PC-3 (cell line): ENCODE measurements around the gene PAPPA. TPM values are rescaled to one million over a fixed set of nuclear protein-coding genes. Genes with fewer than 3 reads are reported as not detected.

Source experiments
- ATAC-seq: fragments of 200-7000 bp; cut with Tn5 transposase; 2 replicates; pipeline ENCODE4 v1.9.1; 2020; ENCODE audit warnings: mild to moderate bottlenecking, moderate library complexity
- BruUV-seq: library from RNA; stranded (reverse); fragments of 400-500 nt; replicated peaks from 2 replicates; lab custom pipeline; 2021; lab: Mats Ljungman, UMichigan
- CTCF ChIA-PET: fragments of 300-600 bp; sonication (Branson Sonifier 250); formaldehyde crosslinking; loops from one replicate; lab custom pipeline; 2022; ENCODE audit warnings: antibody characterized with exemption; lab: Charles Lee
- POLR2A ChIA-PET: fragments of 300-600 bp; sonication (Branson Sonifier 250); formaldehyde crosslinking; loops from one replicate; lab custom pipeline; 2022; ENCODE audit warnings: antibody characterized with exemption; ENCODE audit not compliant: unreplicated experiment; lab: Charles Lee
- DNase-seq: peaks from one replicate; pipeline ENCODE4 v3.0.0-alpha.2; 2015
- H2AFZ ChIP-seq: fragments of 300-600 bp; sonication (generic); 2 replicates; pipeline ENCODE4 v1.6.0; 2016; ENCODE audit warnings: antibody characterized with exemption, low read length
- H3F3A ChIP-seq: fragments of 300-600 bp; sonication (generic); one replicate; pipeline ENCODE4 v1.6.0; 2017; ENCODE audit warnings: antibody characterized with exemption, low read length, control low read depth, mild to moderate bottlenecking; ENCODE audit not compliant: unreplicated experiment
- H3K27ac ChIP-seq: fragments of 300-600 bp; sonication (generic); 2 replicates; pipeline ENCODE4 v1.5.1; 2016; ENCODE audit warnings: mild to moderate bottlenecking, low read length
- H3K27me3 ChIP-seq: fragments of 300-600 bp; sonication (generic); 2 replicates; pipeline ENCODE4 v1.6.1; 2016; ENCODE audit warnings: low read length, mixed read lengths
- H3K36me3 ChIP-seq: fragments of 300-600 bp; sonication (generic); 2 replicates; pipeline ENCODE4 v1.6.1; 2016; ENCODE audit warnings: low read depth, mixed run types, low read length, mixed read lengths
- H3K4me1 ChIP-seq: fragments of 300-600 bp; sonication (generic); 2 replicates; pipeline ENCODE4 v1.5.1; 2016; ENCODE audit warnings: low read length; ENCODE audit not compliant: insufficient read depth
- H3K4me2 ChIP-seq: fragments of 300-600 bp; sonication (generic); 2 replicates; pipeline ENCODE4 v1.6.0; 2016; ENCODE audit warnings: low read length
- H3K4me3 ChIP-seq: fragments of 300-600 bp; sonication (generic); 2 replicates; pipeline ENCODE4 v1.5.1; 2016; ENCODE audit warnings: mild to moderate bottlenecking, low read length, mixed read lengths
- H3K79me2 ChIP-seq: fragments of 300-600 bp; sonication (generic); 2 replicates; pipeline ENCODE4 v1.6.1; 2017; ENCODE audit warnings: low read length, mixed read lengths
- H3K9ac ChIP-seq: fragments of 300-600 bp; sonication (generic); 2 replicates; pipeline ENCODE4 v1.6.0; 2016; ENCODE audit warnings: mild to moderate bottlenecking, low read length
- H3K9me2 ChIP-seq: fragments of 300-600 bp; sonication (generic); replicated peaks from 2 replicates; pipeline ENCODE4 v1.6.1; 2016; ENCODE audit warnings: mixed run types, low read length, mixed read lengths
- H3K9me3 ChIP-seq: fragments of 300-600 bp; sonication (generic); 2 replicates; pipeline ENCODE4 v1.6.1; 2016; ENCODE audit warnings: low read length, mixed read lengths
- H4K20me1 ChIP-seq: fragments of 300-600 bp; sonication (generic); 2 replicates; pipeline ENCODE4 v1.6.1; 2016; ENCODE audit warnings: low read length, mixed read lengths
- EZH2 ChIP-seq: fragments of 300-600 bp; sonication (generic); IDR thresholded peaks from one replicate; pipeline ENCODE4 v1.6.1; 2017; ENCODE audit warnings: antibody characterized with exemption, mild to moderate bottlenecking, low read length; ENCODE audit not compliant: unreplicated experiment
- EZH2phosphoT487 ChIP-seq: fragments of 300-600 bp; sonication (generic); IDR thresholded peaks from 2 replicates; pipeline ENCODE4 v1.6.1; 2018; ENCODE audit warnings: mild to moderate bottlenecking, antibody characterized with exemption, low read length, borderline replicate concordance
- intact Hi-C: fragments of 100-400 bp; cut with micrococcal nuclease; formaldehyde crosslinking; loops from 2 replicates; pipeline ENCODE4 v1.9.0; 2023
- total RNA-seq: library from RNA; depleted of rRNA; stranded (reverse); fragments of >200 nt; gene quantifications from 2 replicates; pipeline ENCODE4 v1.2.3, GENCODE V29; 2014
- TF ChIP-seq, protein P1 (sequence below): fragments of 300-600 bp; sonication (generic); conservative IDR thresholded peaks from 2 replicates; pipeline ENCODE4 v1.5.1; 2017; ENCODE audit warnings: antibody characterized with exemption, low read depth, mild to moderate bottlenecking, low read length

PAPPA gene
- total RNA-seq, 1 experiment from 2014 or later = not detected

DNA sequence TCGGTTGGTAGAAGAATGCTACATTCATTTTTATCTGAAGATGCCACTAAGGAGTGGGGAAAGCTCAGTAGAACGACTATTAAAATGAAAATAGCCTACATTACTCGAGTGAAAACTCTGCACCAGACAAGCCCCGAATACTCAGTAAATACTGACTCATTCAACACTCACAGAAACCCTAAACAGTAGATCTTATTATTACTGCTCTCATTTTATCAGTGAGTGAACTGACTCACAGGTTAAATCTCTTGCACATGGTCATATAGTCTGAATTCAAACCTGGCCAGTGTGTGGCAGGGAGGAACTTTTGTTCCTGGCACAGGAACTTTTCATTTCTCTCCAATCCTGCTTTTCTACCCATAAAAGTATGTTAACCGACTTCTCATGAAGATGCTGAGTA lies 9.6 kb upstream of the PAPPA start:
- H3K4me2 ChIP-seq = peak overlapping the region; percentile 80
- no peaks in the 10 kb centered on the region for H3K36me3 ChIP-seq
- H3K9me3 ChIP-seq = no peaks in the 10 kb centered on the region
- CTCF ChIA-PET = no interaction called here
- DNase-seq (peak; percentile 82), ATAC-seq (peak; percentile 96)
- no peaks in the 10 kb centered on the region for H3K9me2 ChIP-seq
- H3K4me1 ChIP-seq = peaks cover 29% of the 10 kb centered on the region
- POLR2A ChIA-PET = no interaction called here
- intact Hi-C loops = loop anchor here (5.0 kb wide), 1 partner anchor 147 kb away; no protein-coding TSS in a partner anchor
- H4K20me1 ChIP-seq = no peaks in the 10 kb centered on the region
- no TSS peak for BruUV-seq
- H3F3A ChIP-seq = peaks cover 4% of the 10 kb centered on the region
- H3K27me3 ChIP-seq = no peaks in the 10 kb centered on the region
- no peaks in the 10 kb centered on the region for H3K79me2 ChIP-seq
- peak overlapping the region; percentile 57 for H3K9ac ChIP-seq
- no peak for TF ChIP-seq EZH2phosphoT487
- TF ChIP-seq EZH2 = no peak
- TF ChIP-seq, protein P1, sequence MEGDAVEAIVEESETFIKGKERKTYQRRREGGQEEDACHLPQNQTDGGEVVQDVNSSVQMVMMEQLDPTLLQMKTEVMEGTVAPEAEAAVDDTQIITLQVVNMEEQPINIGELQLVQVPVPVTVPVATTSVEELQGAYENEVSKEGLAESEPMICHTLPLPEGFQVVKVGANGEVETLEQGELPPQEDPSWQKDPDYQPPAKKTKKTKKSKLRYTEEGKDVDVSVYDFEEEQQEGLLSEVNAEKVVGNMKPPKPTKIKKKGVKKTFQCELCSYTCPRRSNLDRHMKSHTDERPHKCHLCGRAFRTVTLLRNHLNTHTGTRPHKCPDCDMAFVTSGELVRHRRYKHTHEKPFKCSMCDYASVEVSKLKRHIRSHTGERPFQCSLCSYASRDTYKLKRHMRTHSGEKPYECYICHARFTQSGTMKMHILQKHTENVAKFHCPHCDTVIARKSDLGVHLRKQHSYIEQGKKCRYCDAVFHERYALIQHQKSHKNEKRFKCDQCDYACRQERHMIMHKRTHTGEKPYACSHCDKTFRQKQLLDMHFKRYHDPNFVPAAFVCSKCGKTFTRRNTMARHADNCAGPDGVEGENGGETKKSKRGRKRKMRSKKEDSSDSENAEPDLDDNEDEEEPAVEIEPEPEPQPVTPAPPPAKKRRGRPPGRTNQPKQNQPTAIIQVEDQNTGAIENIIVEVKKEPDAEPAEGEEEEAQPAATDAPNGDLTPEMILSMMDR = no peak
- H2AFZ ChIP-seq = peak overlapping the region; percentile 16
- H3K4me3 ChIP-seq = peak overlapping the region; percentile 51; the same call in 1 of the 2 replicates
- H3K27ac ChIP-seq = peak overlapping the region; percentile 93

DNA sequence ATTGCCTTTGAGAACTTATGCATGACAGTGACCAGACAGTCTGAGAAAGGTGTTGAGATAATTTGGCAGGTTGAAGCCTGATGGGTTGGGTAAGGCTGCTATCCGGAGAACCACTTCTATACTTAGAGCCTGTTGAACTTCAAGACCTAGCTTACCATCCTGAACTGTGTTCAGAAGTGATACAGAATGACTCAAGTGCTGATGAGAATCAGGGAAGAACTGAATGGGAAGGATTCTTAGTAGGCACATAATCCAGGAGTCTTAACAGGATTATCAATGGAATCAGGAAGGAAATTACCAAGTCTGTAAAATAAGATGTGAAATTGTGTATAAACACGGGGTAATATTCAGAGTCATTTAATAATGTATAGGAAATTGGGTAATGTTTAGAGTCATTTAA lies 9.0 kb upstream of the PAPPA start:
- Histone ChIP-seq H3K27ac (peak overlapping the region; percentile 93), H2AFZ (peak overlapping the region; percentile 16; the same call in 1 of the 2 replicates), H3K9me3 (no peaks in the 10 kb centered on the region), H3K4me3 (no peak overlapping the region), H3K27me3 (no peaks in the 10 kb centered on the region), H3K9ac (peak overlapping the region; percentile 49), H3K4me2 (peak overlapping the region; percentile 80), H3K4me1 (peaks cover 29% of the 10 kb centered on the region), H3K9me2 (no peaks in the 10 kb centered on the region), H3F3A (peaks cover 4% of the 10 kb centered on the region), H4K20me1 (no peaks in the 10 kb centered on the region), H3K79me2 (no peaks in the 10 kb centered on the region), H3K36me3 (no peaks in the 10 kb centered on the region)
- no TSS peak for BruUV-seq
- intact Hi-C loops = loop anchor here (5.0 kb wide), 1 partner anchor 147 kb away; no protein-coding TSS in a partner anchor
- ATAC-seq = peak; percentile 20; the same call in 1 of the 2 replicates
- TF ChIP-seq, protein P1 = no peak
- TF ChIP-seq EZH2phosphoT487 = no peak
- TF ChIP-seq EZH2 = no peak
- ChIA-PET CTCF (no interaction called here), POLR2A (no interaction called here)
- DNase-seq = peak; percentile 28

DNA sequence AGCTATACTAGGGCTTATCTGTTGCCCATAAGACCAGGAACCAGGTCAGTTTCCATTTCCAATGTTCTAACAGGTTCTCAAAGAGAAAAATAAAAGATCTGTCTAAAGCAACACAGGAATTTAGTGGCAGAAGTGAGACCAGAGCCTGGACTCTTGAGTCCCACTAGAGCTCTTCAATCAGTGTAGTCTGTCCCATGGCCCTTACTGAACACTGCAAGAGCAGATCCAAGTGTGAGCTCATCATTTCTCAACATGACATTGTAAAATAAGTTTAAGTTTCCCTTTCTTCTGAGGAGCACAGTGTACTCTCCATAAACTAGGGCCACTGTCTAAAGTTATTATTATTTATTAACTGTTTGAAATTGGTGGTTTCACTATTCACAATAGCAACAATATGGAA lies 8.6 kb upstream of the PAPPA start:
- peak overlapping the region; percentile 93 for H3K27ac ChIP-seq
- no peak overlapping the region for H2AFZ ChIP-seq
- H3K9ac ChIP-seq = peak overlapping the region; percentile 49; the same call in 1 of the 2 replicates
- H3K4me2 ChIP-seq = no peak overlapping the region
- BruUV-seq = no TSS peak
- no peak overlapping the region for H3K4me3 ChIP-seq
- H3K27me3 ChIP-seq = no peaks in the 10 kb centered on the region
- no peaks in the 10 kb centered on the region for H3K79me2 ChIP-seq
- H3K9me3 ChIP-seq = no peaks in the 10 kb centered on the region
- intact Hi-C loops = no loop called here
- H3K9me2 ChIP-seq = no peaks in the 10 kb centered on the region
- no peaks in the 10 kb centered on the region for H3K36me3 ChIP-seq
- peaks cover 29% of the 10 kb centered on the region for H3K4me1 ChIP-seq
- no peak for TF ChIP-seq EZH2
- TF ChIP-seq, protein P1 = no peak
- no peak for TF ChIP-seq EZH2phosphoT487
- ATAC-seq = no peak
- ChIA-PET POLR2A (no interaction called here), CTCF (no interaction called here)
- peaks cover 4% of the 10 kb centered on the region for H3F3A ChIP-seq
- DNase-seq = no peak
- H4K20me1 ChIP-seq = no peaks in the 10 kb centered on the region
